GM18868 (cell line): ENCODE results near the gene DIAPH3.

ENCODE experiments used
- ATAC-seq: cut with Tn5 transposase; IDR thresholded peaks from one replicate; pipeline ENCODE4 v1.9.1; 2021; ENCODE audit warnings: mild to moderate bottlenecking, moderate library complexity; ENCODE audit not compliant: unreplicated experiment

DIAPH3 gene

GRCh38 chr13:59643906-59644626 is 519.7 kb downstream of the DIAPH3 start:
- ATAC-seq = no peak

- ATAC-seq = no peak
These were observed 520.3 kb downstream of the DIAPH3 start for GRCh38 chr13:59643364-59643841.

GRCh38 chr13:59641817-59642216 is 521.9 kb downstream of the DIAPH3 start:
- ATAC-seq = no peak

DNA sequence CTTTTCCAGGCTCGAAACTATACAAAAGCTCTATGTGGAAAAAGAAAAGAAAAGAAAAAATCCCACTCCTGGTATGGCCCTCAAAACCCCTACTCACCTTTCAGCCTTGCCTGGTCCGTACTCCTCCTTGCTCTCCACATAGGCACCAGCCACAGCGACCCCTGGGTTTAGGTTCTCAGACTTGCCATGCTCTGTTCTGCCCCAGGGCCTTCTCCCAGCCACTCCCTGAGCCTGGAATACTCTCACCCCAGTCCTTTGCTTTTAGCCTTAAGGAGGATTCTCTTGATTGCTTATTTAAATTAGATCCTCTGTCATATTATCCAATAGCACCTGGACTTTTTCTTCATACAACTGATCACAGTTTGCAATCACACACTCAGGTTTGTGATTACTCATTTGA is 522.5 kb downstream of the DIAPH3 start:
- ATAC-seq = no peak

DNA sequence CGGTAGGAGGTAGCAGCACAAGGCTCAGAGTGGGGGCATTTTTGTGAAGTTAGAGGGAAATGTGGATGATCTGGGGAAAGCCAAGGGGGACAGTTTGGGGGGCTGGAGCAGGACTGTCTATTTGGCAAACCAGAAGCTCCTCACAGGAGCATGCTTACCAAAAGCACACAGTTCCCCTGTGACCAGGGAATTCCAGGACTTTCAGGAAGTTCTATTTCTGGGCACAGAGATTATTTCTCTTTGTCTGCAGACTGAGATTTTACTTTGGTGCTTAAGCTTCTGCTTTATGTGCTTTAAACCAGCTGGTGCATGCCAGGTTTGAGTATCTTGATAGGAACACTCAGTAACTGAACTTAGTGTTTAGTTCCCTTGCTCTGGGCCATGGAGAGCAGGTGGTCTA is 525.3 kb downstream of the DIAPH3 start:
- no peak for ATAC-seq

GRCh38 chr13:59635589-59635988 is 528.1 kb downstream of the DIAPH3 start:
- ATAC-seq = no peak

DNA sequence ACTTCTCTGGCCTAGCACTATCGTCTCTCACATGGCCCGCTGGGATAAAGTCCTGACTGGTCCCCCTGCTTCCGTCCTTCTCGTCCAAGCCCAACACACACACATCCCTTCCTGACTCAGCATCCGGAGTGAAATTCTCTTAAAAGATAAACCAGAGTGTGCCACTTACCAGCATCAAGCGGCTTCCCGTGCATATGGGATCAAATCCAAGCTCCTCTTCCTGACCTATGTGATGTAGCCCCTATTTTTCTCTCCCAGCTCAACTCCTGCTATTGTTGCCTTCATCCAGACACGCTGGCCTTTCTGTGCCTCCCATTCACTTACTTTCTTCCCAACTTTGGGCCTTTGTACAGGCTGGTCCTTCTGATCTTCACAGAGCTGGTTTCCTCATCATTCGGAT is 530.4 kb downstream of the DIAPH3 start:
- no peak for ATAC-seq

GRCh38 chr13:59631271-59631670 is 532.5 kb downstream of the DIAPH3 start:
- no peak for ATAC-seq

GRCh38 chr13:59625111-59625510 is 538.6 kb downstream of the DIAPH3 start:
- ATAC-seq = no peak

DNA sequence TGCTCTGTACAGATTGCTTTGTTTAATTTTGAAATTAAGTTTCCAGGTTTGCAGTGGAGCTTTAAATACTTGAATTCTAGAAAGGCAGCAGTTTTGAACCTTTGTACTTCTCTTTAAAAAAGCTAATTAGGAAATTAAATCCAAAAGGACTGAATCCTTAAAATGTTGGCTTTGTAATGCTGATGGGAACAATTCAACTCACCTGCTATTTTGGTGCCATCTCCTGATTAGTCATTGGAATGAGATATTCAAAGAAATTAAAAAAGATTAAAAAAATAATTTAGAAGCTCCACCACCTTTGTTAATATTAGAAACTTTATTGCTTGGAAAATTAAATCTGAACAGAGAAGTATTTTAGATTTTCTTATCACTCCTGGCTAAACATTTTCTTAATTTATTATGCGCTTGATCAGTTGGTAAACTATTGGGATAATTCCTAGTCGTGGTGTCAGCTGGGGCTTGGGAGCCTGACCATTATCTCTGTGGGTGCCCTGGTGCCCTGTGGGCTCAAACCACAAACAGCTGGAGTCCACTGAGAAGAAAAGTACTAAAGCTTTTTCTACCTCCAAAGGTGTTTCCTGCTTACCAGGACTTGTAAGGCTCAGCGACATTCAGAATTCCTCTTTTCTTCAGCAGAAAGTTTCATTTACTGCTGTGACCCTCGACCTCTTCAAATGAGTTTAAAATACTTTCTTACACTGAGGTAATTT is 540.4 kb downstream of the DIAPH3 start:
- ATAC-seq = no peak

DNA sequence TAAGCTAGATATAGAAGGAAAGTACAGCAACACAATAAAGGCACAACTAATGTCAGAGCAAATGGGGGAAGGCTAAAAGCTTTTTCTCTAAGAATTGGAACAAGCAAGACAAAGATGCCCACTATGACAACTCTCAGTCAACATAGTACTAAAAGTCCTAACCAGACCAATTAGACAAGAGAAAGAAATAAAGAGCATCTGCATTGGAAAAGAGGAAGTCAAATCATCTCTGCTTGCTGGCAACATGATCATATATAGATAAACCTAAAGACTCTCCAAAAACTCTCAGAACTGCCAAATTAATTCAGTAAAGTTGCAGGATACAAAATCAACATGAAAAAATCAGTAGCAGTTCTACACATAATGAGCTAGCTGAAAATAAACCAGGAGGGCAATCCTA is 542.0 kb downstream of the DIAPH3 start:
- ATAC-seq = no peak
